HK-2 (cell line): Measurements from ENCODE around the gene NEUROD1.

Experiments used
- DNase-seq: peaks from one replicate; pipeline ENCODE4 v3.0.0-alpha.2; 2018; ENCODE audit not compliant: unreplicated experiment

The NEUROD1 gene

DNA sequence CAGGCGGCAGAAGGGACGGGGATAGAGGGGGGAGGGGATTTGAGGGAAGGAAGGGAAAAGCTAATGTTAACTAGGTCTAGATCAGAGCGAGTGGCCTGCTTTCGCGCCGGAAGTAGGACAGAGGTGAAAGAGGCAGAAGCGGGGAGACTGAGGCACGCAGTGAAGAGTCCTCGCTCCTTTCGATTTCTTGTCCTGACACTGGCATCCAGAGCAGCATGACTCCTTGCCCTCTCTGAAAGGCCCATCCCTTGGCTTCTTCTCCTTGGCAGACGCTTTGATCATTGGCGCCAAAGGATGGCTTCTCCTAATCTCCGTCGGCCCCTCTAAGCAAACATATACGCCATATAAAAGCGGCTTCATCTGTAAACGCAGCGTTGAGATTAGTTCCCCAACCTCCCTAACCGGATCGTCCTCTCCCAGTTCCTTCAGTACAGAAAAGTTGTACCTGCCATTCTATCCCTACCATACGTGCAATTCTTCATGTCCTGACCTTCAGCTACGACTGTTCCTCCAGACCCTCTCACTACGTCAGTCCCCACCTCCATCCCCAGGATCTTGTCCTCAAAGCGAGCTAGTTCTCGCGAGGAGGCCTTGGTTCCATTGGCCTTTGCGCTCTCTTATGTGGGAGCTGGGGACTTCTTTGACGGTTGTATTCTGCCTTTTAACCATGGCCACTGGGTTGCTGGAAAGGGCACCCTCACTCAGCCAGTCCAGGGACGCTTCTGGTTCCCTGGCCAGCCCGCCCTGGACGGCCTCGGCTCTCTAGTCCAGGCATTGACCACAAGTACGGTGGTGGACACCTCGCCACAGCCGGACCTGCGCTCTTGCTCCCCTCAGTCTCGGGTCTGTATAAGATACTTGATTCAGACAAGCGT is 857 bp upstream of the NEUROD1 start:
- DNase-seq, result no peak

DNA sequence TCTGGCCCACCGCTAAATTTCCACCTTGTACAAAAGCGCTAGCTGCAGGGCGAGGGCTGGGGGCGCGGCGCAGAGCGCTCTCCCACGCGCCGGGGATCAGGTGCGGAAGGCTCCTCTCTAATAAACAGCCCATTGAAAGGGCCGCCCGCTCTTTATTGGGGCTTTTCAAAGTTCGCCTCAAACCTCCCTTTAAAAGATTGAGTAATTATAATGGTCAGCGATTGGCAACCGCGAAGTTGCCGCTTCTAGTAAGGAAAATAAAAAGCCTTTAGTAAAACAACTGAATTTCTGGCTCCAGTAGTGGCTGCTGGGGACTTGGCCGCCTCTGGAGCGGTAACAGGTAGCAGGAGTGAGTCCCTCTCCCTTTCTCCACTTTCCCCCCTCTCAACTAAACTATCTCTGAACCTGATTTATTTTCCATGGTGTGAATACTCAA is 755 bp downstream of the NEUROD1 start:
- DNase-seq, result no peak

DNA sequence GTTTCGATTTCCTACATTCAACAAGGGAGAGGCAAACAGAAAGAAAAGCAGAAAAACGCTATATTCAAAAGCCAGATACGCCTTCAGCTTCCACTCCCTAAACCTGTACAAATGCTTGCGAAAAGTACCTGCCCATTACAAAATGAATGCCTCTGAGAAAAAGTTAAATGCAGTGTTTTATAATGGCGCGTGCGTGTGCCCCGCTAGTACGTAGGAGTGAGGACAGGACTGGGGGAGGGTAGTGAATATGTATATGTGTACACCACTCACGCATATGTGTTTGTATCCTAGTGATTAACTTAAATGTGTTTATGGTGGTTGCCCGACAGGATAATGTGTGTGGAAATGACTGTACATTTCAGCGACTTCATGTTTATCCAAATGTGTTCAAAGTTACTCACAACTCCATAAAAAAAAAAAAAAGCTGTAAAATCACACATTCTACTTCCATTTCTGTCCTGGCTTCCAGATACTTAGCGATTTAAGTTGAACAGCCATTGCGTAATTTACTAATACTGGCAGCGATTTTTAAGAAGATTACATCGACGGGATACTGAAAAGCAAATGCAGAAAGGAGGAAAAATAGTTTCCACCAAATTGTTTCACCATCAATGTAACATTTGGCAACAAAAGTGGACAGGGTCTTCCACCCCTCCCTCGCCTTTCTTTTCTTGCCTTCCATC is 1.3 kb downstream of the NEUROD1 start:
- DNase-seq, result no peak

DNA sequence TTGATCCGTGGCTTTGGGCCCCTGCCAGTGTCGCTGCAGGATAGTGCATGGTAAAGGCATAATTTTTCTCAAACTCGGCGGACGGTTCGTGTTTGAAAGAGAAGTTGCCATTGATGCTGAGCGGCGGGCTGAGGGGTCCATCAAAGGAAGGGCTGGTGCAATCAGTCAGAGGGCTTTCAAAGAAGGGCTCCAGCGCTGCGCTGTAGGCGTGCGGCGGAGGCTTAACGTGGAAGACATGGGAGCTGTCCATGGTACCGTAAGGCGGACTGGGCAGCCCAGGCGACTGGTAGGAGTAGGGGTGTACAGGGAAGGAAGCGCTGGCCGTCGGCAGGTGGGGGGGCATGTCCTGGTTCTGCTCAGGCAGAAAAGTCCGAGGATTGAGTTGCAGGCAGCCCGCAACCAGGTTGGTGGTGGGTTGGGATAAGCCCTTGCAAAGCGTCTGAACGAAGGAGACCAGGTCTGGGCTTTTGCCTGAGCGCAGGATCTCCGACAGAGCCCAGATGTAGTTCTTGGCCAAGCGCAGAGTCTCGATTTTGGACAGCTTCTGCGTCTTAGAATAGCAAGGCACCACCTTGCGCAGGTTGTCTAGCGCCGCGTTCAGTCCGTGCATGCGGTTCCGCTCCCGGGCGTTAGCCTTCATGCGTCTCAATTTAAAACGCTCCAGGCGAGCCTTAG is 2.3 kb downstream of the NEUROD1 start:
- DNase-seq, result peak; percentile 58

DNA sequence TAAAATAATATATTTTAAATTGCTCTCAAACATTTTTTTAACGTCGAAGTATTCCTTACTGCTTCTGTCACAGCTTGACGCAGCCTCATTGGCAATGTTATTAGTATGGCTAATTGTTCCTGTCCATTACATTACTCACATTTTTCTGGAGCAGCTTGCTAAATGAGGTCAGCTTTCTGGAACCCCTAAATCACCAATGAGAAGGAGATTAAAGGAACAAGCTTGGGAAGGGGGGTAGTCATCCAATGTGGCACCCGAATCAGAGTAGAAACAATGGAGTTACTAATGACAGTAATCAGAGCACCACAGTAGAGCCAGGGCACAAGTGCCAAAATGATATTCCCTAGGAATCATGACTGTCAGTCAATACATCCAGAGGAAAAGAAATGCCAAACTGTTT is 5.1 kb downstream of the NEUROD1 start:
- DNase-seq, result no peak

DNA sequence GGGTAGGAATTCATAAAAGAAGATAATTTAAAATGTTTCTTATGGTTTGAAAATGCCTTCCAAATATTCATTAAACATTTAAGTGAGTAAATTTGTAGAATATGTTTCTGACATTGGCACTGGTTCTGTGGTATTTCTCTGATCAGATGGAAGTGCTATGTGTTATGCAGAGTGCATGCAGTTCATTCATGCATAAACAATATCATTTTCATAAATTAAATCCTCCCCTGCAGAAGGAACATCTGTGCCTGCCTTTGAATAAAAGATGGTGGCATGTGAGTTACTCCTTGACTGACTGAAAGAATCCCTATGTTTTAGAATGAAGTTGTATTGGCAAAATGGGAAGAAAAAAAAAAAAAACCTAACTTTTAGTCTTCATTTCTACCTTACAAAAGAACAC is 5.9 kb downstream of the NEUROD1 start:
- DNase-seq, result no peak

DNA sequence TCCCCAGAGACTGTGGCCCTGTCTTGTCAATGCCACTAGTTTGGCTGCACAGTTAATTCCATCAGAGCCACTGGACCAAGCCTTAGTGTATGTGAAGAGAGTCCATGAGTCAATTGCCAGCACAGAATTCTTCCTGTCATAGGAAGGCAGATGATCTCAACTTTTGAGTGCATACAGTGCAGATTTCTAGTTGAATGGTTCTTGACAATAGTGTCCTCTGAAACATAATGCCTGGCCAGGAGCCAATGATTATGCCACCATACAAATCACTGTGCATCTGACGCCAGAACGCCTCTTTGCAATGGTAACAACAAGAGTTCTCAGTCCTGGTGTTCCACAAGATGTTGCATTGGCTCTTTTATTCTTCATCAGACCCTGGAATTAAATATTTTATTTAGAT is 7.1 kb downstream of the NEUROD1 start:
- no peak for DNase-seq

DNA sequence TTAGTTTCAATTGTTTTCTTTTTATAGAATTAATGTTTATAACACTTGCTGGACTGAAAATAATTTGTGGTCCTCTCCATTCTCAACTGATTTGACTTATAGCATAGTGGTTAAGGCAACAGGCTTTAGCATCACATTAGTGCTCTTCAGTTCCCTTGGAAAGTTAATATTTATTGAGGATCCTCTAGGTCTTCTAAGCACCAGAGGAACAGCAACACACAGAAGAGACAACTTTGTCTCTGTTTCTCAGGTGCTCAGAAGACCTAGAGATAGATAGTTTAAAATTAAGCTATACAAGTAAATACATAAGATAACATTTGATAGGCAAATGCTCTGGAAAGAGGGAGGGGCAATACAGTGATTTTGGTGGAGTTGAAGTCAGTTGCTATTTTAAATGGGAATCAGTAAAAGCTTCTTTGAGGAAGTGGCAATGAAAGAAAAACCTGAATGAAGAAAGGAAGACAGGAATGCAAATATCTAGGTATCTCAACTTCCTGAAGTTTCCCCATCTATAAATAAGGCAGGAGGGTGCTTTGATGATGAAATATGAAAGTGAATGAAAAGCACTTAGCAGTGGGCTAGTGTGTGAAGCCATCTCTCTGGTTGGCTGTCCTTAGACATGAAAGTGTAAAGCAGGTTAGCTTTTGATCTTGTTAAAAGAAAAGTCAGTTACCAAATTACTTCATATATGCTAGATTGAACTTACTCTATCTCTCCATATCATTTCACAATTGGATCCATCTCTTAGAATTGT is 7.9 kb downstream of the NEUROD1 start:
- DNase-seq, result no peak

DNA sequence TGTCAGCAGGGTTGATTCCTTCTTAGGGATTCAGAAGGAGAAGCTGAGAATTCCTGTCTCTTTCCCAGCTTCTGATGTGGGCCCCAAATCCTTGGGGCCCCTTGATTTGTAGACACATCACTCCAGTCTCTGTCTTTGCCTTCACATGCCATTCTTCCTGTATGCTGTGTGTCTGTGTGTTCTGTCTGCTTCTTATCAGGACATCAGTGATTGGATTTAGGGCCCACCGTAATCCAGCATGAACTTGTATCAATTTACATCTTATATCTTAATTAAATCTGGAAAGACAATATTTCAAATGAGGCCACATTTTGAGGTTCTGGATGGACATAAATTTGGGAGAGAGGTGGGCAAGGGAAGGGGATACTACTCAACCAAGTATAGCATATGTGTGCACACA is 9.7 kb downstream of the NEUROD1 start:
- DNase-seq, result no peak

DNA sequence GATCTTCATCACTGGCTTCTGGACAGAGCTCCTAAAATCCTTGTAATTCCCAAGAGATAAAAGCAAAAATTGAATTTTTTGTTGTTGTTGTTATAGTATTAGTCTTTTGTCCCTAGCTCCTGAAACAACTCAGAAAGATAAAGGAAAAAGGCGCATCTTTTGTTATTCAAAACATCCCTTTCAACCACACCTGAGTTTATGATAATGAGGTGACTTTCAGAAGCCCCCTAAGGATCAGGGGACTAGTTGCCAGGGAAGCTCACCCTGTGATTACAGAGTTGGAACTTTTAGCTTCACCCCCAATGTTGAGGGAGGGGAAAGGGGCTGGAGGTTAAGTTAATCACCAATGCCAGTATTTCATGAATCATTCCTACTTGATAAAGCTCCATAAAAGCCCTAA is 13.1 kb downstream of the NEUROD1 start:
- no peak for DNase-seq

DNA sequence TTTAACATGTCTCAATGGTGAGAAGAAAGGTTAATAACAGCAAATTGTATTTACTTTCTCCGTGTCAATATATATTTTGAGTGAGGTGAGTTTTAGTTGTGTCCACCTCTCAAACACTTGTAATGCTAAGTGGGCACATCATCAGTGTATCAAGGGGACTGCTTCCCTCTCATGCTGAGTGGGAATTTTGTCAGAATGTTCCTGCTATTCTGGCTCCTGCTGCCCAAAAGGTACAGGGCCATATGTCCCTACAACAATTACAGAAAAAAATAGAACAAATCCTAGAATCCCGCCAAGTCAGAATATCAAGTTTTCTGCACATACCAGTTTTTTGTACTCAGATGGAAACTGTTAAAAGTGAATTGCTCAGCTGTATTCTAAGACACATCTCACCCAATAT is 18.0 kb downstream of the NEUROD1 start:
- no peak for DNase-seq

DNA sequence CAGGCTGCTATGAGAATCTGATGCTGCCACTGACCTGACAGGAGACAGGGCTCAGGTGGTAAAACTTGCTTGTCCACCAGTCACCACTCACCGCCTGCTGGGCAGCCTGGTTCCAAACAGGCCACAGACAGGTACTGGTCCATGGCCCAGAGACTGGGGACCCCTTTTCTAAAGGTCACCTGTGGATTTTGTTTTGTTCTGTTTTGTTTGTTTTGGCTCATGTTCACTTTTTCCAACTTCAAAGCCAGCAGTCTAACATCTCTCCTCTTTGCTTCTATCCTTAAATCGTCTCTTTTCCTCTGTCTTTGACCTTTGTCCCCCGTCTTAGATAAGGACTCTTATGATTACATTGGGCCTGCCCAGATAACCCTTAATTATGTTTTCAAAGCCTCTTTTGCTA is 20.1 kb downstream of the NEUROD1 start:
- no peak for DNase-seq

DNA sequence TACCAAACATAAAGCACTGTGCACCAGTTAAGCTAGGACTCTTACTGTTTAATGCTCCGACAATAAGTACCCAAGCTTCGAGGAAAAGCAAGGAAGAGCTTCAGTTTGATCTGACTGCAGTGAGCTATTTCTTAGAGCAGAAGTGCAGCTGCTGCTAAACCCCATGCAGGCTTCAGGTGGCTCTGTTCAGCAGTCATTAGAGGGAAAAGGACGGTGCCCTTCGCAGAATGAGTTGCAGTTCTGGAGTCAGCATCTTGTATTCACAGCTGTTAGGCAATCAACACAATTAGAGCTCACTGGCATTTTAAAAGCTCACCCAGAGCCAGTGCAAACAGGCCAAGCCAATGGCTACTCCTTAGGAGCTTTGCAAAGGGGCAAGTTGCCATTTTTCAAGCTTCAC is 21.9 kb downstream of the NEUROD1 start:
- DNase-seq, result no peak

DNA sequence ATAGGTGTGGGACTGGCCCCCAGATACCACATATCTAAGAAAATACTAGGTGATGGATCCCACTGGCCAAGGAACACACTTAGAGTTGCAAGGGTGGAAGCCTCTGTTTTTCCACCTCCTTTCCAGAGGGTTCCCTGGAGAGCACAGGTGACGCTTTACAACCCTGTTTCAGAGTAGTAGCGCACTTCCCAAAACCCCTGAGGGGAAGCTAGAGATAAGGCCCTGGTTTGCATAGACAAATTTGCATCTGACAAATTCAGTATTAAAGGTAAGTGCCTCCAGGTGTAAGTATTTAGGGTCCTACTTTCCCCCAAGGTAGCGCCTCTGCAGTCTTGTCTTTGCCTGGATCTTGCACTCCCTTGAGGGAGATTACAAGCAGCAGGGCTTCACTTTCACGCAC is 22.9 kb downstream of the NEUROD1 start:
- DNase-seq, result no peak

DNA sequence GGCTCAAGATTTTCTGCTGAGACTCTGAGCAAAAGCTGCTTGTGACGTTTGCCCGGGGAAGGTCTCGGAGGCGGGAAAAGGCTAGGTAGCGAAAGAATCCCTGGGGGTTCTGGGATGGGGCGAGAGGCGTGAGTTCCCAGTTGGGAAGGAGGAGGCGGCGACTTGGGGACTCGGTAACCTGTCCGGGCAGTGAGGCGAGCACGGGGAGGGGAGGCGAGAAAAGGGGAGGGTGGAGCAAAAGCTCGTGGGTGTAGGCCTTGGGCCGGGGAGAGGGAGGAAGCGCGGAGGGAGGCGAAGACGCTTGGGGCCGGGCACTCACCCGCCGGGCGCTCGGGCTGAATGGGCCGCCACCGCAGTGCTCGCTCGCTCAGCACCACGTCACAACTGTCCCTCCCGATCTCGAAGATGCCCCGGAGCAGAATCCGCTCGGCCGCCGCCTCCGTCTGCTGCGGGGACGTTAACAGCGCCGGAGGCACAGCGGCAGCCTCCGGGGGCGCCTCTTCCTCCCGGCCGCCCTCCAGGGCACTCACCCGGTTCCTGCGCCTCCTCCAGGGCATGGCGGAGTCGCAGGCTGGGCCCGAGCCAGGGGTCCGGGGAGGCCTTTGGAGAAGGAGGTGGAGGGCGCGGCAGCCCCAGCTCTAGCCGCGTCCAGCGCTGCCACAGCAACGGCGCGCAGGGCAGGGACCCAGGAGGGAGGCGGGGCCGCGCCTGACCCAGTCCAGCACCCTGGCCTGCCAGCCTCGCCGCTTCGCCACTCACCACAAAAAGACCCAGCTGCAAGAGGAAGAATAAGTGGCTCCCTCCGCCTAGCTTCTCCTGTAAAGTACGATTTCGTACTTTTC is 23.6 kb downstream of the NEUROD1 start, which contains the start of gene CERKL:
CERKL (minus strand) TSS at position 656 of the 842 bp plus-strand sequence; CDS start at position 557, 99 bp downstream.
- peak; percentile 60 for DNase-seq

DNA sequence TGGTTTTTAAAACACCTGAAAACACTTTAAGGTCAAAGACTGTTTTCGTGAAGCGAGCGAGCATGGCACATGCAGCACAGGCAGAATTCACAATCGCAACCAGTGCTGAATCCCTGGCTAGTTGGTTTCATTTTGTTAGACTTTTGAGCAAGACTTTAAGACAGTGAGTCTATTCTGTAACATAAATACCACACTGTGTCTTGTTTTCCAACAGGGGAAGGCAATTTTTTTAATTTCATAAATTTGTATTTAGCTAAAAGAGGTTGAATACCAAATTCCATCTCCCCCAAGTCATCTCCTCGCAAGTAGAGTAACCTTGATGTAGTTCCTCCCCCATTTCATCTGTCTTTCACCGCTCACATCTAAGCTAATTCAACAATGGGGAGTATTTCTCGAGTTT is 24.8 kb downstream of the NEUROD1 start:
- DNase-seq, result no peak

DNA sequence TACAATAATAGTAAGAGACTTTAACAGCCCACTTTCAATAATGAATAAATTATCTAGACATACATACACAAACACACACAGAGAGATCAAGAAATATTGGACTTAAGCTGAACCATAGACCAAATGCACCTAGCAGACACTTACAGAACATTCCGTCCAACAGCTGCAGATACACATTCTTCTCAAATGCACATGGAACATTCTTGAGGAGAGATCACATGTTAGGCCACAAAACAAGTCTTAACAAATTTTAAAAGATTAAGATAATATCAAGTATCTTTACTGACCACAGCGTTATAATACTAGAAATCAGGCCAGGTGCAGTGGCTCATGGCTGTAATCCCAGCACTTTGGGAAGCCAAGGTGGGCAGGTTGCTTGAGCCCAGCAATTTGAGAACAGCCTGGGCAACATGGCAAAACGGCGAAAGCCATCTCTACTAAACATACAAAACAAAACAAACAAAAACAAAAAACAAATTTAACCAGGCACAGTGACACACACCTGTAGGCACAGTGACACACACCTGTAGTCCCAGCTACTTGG is 30.8 kb downstream of the NEUROD1 start:
- DNase-seq, result no peak

DNA sequence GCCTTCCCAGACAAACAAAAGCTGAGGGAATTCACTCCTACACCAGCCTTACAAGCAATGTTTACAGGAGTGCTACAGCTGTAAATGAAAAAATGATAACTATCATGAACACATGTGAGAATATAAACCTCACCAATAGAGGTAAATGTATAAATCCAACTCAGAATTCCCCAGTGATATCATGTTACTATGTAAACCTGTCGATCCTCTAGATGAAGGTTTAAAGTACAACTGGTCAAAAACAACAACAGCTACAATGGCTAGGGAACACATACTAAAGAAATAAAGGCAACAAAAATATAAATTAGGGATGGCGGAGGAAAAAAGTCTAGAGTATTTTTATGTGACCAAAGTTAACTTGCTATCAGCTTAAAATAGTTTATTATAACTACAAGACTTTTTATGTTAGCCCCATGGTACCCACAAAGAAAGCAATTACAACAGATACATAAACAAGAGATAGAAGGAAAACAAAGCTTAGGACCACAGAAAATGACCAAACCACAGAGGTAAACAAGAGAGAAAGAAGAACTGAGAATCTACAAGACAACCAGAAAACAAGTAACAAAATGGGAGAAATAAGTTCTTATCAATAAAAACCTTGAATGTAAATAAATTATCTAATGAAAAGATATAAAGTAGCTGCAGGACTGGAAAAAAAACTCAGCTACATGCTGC is 31.7 kb downstream of the NEUROD1 start:
- DNase-seq, result no peak

DNA sequence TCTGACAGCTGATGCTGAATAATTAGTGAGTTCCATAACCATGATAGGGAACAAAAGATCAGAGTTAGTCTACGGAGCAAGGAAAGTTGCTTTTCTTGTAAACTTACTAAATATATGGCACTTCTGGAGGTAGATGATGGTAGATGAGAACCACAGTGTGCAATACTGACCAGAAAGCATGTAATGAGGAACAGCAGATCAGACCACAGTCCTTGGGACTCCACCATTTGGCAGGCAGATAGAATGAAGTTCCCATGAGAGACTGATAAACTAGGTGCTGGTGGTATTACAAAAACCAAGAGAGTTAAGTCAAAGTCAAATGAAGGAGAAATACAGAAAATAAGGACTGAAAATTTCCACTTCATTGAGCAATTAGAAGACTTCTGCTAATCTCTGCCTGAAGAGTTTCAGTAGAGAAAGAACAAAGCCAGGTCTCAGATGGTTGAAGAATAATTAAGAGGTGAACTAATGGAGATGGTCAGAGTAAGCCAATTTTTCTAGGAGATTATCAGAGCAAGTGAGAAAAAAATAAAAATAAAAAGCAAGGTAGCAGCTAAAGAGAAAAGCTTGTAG is 33.8 kb downstream of the NEUROD1 start:
- DNase-seq, result no peak

DNA sequence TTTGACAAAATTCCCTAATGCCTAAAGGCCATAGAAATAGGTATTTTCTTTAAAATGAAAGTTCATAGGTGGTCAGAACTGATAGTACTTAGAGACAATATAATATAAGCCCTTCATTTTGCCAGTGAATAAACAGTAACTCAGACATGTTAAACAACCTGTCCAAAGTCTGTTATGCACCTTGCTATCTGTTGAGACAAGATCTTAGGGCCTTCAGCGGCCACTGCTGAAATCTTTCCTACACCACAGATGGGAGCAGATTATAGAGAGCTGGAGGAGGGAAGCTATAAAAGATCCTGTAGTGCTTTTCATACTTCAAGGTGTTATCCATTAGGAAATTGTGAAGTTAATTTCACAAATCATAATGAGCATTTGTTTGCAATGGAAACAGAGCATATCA is 37.2 kb downstream of the NEUROD1 start:
- DNase-seq, result no peak
